ENCODE data around the gene CRACR2A.
A peak's percentile ranks its signal among the peaks of the same experiment; 100 is the strongest.

CRACR2A gene

DNA sequence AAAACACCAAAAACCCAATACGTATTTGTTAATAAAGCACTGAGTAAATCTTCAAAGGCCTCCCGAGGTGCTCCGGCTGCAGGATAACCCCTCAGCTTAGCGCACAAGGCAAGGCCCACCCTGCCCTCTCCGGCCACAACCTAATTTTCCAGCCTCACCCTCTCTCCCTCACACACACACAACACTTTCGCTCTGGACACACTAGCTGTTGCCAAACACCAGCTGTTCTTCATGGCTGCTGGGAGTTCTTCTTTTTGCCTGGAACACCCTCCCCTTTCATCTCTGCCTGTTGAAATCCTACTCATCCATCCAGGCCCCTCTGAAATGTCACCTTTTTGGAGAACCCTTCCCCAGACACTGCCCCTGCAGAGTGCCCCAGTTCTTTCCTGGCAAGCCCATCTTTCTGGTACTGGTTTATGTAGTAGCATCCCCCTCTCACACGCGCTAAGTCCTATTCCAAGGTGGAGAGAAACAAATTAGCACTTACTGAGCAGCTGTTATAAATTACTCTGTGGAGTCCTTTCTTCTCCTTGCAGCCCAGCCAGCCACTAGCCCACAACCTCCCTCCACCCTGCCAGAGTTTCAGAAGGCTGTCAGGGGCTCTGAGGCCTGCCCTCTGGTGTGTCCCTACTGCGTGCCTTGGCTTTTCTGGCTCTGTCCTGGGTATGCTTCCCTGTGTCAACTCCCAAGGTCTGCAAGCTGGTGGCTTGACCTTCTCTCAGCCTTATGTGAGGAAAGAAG lies 805 bp upstream of the CRACR2A start:
- no peak for DNase-seq (ENCODE audit: low read depth)

- peak; percentile 60 for DNase-seq (ENCODE audit: low read depth)
These were observed 706 bp downstream of the CRACR2A start for GRCh38 chr12:3752096-3752709.

DNA sequence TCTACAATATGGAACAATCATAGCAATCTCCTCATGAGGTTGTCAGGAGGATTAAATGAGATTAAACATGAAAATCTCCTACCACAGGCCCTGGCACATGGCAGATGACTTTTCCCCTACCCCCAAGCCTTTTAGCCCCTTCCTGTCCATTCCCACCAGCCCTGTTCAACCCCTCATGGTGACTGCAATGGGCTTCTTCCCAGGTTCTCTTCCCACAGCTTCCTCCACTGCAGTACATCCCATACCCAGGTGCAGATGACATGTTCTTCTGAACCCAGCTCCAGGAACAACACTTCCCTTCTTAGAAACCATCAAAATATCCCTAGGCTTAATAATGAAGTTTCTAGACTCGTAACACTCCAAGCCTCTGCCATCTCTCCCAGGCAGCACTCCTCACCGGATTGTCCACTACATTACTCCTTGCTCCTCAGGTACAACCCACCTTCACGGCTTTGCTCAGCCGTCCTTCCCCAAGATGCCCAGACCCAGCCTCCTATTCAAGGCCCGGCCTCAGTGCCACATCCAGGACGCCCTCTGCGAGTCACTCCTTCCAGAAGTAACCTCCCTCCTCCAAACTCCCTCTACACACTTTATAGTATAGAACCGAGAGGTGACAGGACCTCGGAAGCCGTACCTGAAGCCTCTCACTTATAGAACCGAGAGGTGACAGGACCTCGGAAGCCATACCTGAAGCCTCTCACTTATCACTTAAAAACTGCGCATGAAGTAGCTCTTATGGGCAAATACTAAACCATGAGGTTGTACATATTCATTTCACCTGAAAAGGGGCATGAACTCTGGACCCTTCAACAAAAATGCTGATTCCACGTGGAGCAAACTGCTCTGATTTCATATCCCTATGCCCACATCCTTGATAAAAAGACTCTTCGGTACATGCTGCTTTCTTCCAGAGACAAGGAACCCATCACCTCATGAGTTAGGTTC lies 1.5 kb downstream of the CRACR2A start:
- no peak for DNase-seq (ENCODE audit: low read depth)

GRCh38 chr12:3750616-3751015 lies 2.3 kb downstream of the CRACR2A start:
- DNase-seq (ENCODE audit: low read depth): no peak

DNA sequence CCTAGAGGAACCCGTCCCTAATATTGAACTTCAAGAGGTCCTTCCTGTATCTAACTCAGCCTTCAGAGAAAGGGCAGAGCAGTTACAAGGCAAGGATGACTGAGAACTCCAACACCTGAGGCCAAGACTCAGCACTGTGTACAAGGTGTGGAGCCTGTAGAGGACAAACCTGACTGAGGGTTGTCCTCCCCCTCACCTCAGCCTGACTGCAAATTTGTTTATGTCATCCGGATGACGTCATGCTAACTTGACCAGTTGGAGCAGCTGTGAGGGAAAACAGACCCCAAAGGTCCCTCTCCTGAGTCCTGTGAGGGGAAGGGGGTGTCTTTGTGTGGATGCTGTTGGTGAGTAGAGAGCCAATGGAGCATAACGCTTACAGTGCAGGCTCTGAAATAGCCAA lies 4.3 kb downstream of the CRACR2A start:
- DNase-seq (ENCODE audit: low read depth): no peak

GRCh38 chr12:3747976-3748619 lies 4.8 kb downstream of the CRACR2A start:
- DNase-seq (ENCODE audit: low read depth): no peak

DNA sequence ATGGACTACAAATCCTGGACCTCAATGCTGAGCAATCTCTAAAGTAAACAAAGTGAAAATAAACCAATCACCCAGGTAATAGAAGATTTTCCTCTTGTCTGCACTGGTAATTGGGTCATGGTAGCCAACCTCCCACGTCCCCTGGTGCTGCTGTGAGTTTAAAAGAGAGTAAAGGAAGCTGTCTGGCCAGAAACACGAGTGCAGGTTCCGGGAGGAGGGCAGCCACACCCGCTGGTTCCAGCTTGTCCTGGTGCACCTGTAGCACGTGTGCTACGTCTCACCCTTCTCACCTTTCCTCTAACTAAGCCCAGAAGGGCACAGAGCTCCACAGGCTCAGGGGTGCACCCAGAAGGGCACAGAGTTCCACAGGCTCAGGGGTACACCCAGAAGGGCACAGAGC lies 5.4 kb downstream of the CRACR2A start:
- DNase-seq (ENCODE audit: low read depth): no peak

- DNase-seq (ENCODE audit: low read depth): no peak
These were observed 6.2 kb downstream of the CRACR2A start for GRCh38 chr12:3746758-3747157.

DNA sequence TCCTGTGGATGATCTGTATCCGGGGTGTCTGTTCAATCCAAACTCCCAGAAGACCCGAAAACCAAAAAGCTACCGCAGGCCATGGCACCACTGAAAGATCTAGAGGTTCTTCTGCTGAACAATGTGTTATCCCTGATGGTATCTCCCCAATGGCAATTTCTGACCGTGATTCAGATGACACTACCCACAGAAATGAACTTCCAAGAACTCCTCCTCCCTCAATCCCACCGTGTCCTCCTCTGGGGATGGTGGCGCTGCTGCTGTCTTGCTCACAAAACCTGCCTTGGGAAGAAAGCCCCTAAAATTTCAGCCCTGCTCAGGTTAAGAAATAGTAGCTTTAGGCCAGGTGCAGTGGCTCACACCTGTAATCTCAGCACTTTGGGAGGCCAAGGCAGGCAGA lies 7.8 kb downstream of the CRACR2A start:
- DNase-seq (ENCODE audit: low read depth): no peak

GRCh38 chr12:3744229-3744901 lies 8.5 kb downstream of the CRACR2A start:
- no peak for DNase-seq (ENCODE audit: low read depth)

DNA sequence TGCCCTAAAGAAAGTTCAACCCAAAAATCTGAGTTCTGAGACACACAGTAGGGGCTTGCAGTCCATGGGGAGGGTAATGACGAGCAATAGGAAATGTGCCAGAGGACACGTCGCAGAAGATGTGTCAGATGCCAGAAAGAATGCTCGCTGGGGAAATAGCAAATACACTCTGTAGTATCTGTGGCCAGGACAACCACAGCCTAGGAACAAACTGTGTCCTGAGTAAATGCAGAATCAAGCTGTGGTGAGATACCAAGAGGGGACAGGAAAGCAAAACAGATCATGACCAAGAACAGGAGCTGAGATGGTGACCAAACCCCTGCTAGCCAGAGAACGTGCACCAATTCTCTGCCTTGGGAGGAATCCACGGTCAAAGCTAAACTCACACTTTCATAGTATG lies 9.1 kb downstream of the CRACR2A start:
- no peak for DNase-seq (ENCODE audit: low read depth)

- DNase-seq (ENCODE audit: low read depth): no peak
These were observed 10.8 kb downstream of the CRACR2A start for GRCh38 chr12:3741882-3742672.

DNA sequence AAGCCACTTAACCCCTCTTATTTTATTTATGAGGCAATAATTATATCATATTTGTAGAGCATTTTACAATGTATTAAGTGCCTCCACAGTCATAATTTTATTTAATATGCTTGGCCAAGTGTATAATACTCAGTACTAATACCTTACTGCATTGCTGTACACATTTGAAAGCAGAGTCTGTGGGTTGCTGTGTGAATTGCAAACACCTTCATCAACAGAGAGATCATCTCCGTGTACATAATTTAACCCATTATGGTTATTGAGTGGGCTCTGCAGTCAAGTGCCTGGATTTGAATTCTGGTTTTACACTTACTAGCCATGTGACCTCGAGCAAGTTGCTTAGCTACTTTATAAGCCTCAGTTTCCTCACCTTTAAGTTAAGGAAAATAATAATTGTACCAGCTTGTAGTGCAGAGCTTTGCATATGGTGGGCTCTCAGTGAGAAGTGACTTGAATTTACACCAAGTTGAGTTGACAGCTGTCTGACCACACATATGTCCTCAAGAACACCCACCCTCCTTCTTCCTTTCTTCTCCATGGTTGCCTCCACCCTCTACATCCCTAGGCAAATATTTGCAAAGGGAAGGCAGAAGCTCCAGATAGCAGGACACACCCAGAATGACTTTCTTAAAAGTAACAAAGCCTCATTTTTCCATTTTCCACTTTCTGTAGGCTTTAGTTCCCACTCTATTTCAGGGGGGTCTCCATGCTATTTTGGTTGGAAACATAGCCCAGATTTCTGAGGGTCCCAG lies 12.3 kb downstream of the CRACR2A start:
- DNase-seq (ENCODE audit: low read depth): no peak

GRCh38 chr12:3735432-3735831 lies 17.5 kb downstream of the CRACR2A start:
- no peak for DNase-seq (ENCODE audit: low read depth)

- DNase-seq (ENCODE audit: low read depth): no peak
These were observed 20.0 kb downstream of the CRACR2A start for GRCh38 chr12:3732901-3733300.

- no peak for DNase-seq (ENCODE audit: low read depth)
These were observed 22.8 kb downstream of the CRACR2A start for GRCh38 chr12:3730111-3730510.

DNA sequence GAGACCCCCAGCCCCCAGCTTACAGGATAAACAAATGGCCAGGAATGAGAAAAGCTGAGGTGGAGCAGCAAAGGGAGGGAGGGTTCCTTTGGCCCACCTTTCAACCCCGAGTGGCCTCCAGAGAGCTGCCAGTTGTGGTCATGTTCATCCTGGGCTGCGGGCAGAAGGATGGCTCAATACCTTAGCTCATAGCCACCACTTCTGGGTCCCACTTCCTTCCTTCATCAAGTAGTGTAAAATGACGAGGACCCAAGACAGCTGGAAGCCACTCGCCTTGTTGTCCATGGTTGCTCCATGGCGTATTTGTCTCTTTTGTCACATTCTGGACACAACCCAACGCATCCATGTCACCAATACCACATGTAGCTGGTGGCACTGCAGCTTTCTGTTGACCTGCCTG lies 24.2 kb downstream of the CRACR2A start:
- no peak for DNase-seq (ENCODE audit: low read depth)

- no peak for DNase-seq (ENCODE audit: low read depth)
These were observed 24.9 kb downstream of the CRACR2A start for GRCh38 chr12:3727877-3728632.

- no peak for DNase-seq (ENCODE audit: low read depth)
These were observed 25.6 kb downstream of the CRACR2A start for GRCh38 chr12:3727354-3727753.
